Left colon (tissue), 2 donors: ENCODE data around the gene ARRDC1. TPM values are rescaled to one million over a fixed set of nuclear protein-coding genes. Genes with fewer than 3 reads are reported as not detected.

ENCODE experiments used
- ATAC-seq: fragments of 200-7000 bp; cut with Tn5 transposase; one replicate; pipeline ENCODE4 v1.9.1; 2020; ENCODE audit warnings: mild to moderate bottlenecking, moderate library complexity
- DNase-seq, 2 donors: peaks; one replicate each; pipeline ENCODE4 v3.0.0-alpha.2; 2020
- intact Hi-C, 2 donors: fragments of 100-400 bp; cut with DNase I in 1 of 2; cut with micrococcal nuclease in 1 of 2; formaldehyde crosslinking; loops; one replicate each; pipeline versions ENCODE4 v1.11.2 to v1.14.0; 2022; cut with DNase I, micrococcal nuclease
- total RNA-seq, 2 donors: library from RNA; stranded (reverse); fragmentation: NEBNext Ultra II Directional; extraction: Animal tissue kit (Norgen Biotek cat#: 25700); gene quantifications; one replicate each; pipeline ENCODE4 v1.2.1, GENCODE V29; 2021
- donor health status: DM: no; HTN: no; CAD: no.
- donor health status: DM: yes; HTN: yes; CAD: no.

Gene ARRDC1
- total RNA-seq, 2 donors from 2014 or later: 89.5 to 120 TPM

GRCh38 chr9:137630126-137630525 lies 24.6 kb downstream of the ARRDC1 start:
- DNase-seq (no peak), ATAC-seq (no peak)
- intact Hi-C loops: no loop called here

- ATAC-seq (no peak), DNase-seq (no peak)
- intact Hi-C loops: no loop called here
Observed at GRCh38 chr9:137630679-137631078, 25.2 kb downstream of the ARRDC1 start.

DNA sequence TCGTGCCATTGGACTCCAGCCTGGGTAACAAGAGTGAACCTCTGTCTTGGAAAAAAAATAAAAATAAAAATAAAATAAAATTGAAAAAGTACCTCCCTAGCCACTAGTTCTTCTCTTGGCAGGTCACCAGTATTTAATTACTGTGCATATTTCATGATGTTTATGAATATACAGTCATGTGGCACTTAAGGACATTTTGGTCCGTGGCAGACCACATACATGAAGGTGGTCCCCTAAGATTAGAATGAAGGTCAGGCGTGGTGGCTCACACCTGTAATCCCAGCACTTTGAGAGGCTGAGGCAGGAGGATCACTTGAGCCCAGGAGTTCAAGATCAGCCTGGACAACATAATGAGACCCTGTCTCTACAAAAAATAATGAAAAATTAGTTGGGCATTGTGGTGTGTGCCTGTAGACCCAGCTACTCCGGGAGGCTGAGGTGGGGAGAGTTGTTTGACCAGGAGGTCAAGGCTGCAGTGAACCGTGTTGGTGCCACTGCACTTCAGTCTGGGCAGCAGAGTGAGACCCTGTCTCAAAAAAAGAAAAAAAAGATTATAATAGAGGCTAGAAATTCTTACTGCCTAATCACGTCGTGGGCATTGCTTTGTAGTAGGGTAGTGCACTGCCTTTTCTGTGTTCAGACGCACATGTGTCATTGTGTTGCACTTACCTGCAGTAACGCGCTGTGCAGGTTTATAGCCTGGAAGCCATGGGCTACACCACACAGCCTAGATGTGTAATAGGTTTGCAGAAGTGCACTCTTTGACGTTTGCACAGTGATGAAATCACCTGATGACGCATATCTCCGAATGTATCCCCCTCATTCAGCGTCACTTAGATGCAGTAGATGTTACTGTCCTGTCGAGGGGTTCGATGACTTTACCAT lies 26.1 kb downstream of the ARRDC1 start:
- DNase-seq: no peak
- intact Hi-C loops: no loop called here
- no peak for ATAC-seq

GRCh38 chr9:137632230-137633161 lies 27.0 kb downstream of the ARRDC1 start:
- intact Hi-C loops: no loop called here
- DNase-seq (no peak), ATAC-seq (no peak)

GRCh38 chr9:137634016-137634415 lies 28.5 kb downstream of the ARRDC1 start:
- DNase-seq (no peak), ATAC-seq (no peak)
- intact Hi-C loops: no loop called here

DNA sequence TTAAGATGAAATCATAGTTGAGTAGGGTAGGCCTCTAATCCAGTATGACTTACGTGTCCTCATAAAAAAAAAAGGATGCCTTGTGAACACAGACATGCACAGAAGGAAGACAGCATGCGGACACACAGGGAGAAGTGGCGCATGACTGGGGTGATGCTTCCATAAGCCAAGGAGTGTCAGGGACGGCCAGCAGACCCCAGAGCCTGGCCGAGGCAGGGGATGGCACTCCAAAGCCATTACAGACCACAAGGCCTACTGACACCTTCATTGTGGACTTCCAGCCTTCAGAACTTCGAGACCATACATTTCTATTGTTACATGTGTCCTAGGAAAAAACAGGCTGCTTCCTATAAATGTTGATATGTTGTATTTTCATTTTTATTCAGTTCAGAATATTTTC lies 33.2 kb downstream of the ARRDC1 start:
- DNase-seq (no peak), ATAC-seq (no peak)
- intact Hi-C loops: no loop called here

DNA sequence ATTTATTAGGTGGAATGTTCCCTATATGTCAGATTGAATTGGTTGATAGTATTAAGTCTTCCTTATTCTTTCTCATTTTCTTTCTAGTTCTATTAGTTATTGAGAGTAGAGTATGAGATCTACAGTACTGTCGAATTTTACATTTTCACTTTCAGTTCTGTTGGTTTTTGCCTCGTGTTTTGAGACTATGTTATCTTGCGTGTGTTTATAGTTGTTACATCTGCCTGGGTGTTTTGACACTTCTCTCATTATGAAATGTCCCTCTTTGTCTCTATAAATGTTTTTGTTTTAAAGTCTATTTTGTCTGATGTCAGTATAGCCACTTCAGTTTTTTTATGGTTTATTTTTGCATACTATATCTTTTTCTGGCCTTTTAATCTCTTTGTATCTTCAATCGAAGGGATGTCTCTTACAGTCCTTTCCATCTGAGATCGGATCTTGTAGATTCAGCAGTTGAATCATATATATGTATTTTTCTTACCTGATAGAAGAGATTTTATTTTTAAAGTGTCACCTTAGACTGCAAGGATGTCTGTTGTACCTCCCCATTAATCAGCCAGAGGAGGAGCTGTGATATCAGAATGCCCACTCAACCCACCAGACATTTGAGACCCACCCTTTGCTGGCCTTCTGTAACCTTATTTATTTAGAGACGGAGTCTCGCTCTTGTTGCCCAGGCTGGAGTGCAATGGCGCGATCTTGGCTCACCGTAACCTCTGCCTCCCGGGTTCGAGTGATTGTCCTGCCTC lies 34.0 kb downstream of the ARRDC1 start:
- ATAC-seq (no peak), DNase-seq (no peak)
- intact Hi-C loops: no loop called here

DNA sequence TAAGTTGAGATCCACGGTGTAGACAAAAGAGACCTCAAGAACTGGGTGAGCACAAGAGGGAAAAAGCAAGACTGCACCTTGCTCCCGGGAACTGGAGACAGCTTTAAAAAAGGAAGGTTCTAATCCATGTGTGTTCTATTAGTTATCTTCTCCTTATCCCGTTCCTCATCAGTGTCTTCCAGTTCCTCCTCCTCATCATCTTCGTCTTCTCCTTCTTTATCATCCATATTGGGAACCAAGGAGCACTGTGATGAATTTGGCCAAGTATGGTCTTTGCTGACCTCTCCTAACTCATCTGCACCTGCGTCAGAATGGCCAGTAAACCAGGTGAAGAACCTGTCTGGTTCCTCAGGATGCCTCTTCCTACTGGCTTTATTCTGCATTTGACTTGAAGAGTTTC lies 35.4 kb downstream of the ARRDC1 start:
- DNase-seq (no peak), ATAC-seq (no peak)
- intact Hi-C loops: no loop called here

- ATAC-seq (no peak), DNase-seq (no peak)
- intact Hi-C loops: no loop called here
Observed at GRCh38 chr9:137642118-137642601, 36.7 kb downstream of the ARRDC1 start.

DNA sequence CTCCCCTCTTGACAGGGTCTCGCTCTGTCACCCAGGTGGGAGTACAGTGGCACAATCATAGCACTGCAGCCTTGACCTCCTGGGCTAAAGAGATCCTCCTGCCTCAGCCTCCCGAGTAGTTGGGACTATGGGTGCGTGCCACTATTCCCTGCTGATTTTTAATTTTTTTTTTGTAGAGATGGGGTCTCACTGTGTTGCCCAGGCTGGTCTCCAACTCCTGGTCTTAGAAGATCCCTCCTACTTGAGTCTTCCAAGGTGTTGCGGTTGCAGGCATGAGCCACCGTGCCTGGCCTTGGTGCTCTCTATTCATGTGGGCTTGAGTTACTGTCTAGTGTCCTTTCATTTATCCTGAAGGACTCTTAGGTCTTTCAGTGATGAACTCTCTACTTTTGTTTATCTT lies 37.4 kb downstream of the ARRDC1 start:
- DNase-seq: no peak
- ATAC-seq: no peak
- intact Hi-C loops: no loop called here

GRCh38 chr9:137643921-137644320 lies 38.4 kb downstream of the ARRDC1 start:
- ATAC-seq (no peak), DNase-seq (no peak)
- intact Hi-C loops: no loop called here

DNA sequence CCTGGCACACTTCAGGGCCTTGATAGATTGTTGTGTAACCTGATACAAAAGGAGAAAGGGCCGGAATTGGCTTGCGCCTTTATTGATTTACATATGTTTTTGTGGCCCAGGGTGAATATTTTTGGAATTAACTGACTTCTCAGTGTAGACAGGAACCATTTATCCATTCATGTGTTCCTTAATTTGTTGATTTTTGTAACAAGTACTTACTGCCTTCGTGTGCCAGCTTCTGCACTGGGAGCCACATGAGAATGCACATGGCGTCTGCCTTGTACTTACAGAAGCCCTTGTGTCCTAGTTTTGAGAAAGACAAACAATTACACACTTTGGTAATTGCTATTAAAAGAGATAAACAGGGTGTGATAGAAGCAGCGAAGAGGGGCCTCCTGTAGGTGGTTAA lies 39.7 kb downstream of the ARRDC1 start:
- DNase-seq (no peak), ATAC-seq (no peak)
- intact Hi-C loops: no loop called here

DNA sequence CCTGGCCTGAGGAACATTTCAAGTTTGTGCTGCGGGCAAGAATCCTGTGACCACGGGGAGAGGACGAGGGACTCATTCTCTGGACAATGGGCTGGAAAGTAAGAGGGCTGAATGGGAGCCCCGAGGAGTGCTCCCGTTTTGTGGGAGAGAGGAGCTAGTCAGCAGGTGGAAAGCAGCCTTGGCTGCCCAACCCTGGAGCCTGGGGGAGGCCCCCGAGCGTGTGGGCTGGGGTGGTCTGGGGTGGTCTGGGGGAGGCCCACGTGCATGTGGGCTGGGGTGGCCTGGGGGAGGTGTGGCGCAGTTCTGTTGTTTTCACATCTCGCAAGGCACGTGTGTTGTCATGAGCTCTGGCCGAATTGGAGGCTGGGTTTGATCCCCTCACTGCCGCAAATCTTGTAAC lies 40.9 kb downstream of the ARRDC1 start:
- no peak for ATAC-seq
- intact Hi-C loops: no loop called here

DNA sequence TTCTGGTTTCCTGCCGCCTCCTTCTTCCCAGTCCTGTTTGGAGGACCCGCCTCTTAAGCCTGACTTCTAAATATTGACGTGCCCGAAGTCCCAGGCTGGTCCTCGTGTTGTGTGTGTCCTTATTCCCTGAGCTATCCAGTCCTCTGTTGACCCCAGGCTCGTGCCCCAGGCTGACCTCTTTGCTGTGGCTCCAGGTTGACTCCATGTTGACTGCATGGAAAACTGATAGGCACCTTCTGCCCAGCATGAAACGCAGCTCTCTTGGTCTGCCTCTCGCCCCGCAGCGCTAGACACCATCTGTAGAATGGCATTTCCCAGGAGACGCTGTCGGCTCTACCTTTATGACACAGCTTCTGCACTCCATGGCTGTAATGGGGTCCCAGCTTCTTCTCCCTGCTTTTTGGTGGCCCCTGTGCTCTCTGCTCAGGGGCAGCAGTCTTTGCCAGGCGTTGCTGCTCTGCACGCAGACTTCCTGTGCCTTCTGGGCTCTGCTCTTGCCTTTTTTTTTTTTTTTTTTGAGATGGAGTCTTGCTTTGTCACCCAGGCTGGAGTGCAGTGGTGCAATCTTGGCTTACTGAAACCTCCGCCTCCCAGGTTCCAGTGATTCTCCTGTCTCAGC lies 41.7 kb downstream of the ARRDC1 start:
- intact Hi-C loops: no loop called here
- ATAC-seq (no peak), DNase-seq (no peak)

More for the DNA sequence above, 40.9 kb downstream of the ARRDC1 start:
- no peak for DNase-seq

DNA sequence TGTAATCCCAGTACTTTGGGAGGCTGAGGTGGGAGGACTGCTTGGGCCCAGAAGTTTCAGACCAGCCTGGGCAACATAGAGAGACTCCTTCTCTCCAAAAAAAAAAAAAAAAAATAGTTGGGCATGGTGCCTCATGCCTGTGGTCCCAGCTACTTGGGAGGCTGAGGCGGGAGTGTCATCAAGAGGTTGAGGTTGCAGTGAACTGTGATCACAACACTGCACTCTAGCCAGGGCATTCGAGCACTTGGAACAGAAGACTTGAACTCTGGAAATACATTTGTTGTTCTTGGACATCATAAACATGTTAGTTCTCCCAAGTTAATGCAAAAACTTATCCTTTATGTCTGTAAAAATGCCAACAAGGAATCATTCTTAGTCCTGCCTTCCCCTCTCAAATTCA lies 42.9 kb downstream of the ARRDC1 start:
- DNase-seq: no peak
- intact Hi-C loops: no loop called here
- no peak for ATAC-seq

- ATAC-seq (no peak), DNase-seq (no peak)
- intact Hi-C loops: no loop called here
Observed at GRCh38 chr9:137649553-137649952, 44.1 kb downstream of the ARRDC1 start.

- intact Hi-C loops: no loop called here
- DNase-seq (no peak), ATAC-seq (no peak)
Observed at GRCh38 chr9:137650259-137650658, 44.8 kb downstream of the ARRDC1 start.

- DNase-seq: no peak
- intact Hi-C loops: no loop called here
- ATAC-seq: no peak
Observed at GRCh38 chr9:137650779-137651178, 45.3 kb downstream of the ARRDC1 start.

- DNase-seq: no peak
- intact Hi-C loops: no loop called here
- ATAC-seq: no peak
Observed at GRCh38 chr9:137656416-137656815, 50.9 kb downstream of the ARRDC1 start.
